GM12878 (cell line): ENCODE results near the gene SYTL2.

Experiments used
- EP300 ChIP-seq, 2 experiments: fragments of 150-350 bp in 1 of 2; IDR thresholded peaks; 2 replicates each; pipeline ENCODE4 v1.6.1; 2011 to 2012; ENCODE audit warnings: low read depth in 2 of 2, low read length in 2 of 2, borderline replicate concordance in 1 of 2, improper control_type of control experiment in 1 of 2, inconsistent platforms in 1 of 2; ENCODE audit not compliant: control insufficient read depth in 1 of 2
- PML ChIP-seq: IDR thresholded peaks from 2 replicates; pipeline ENCODE4 v1.6.1; 2012; ENCODE audit warnings: low read length, inconsistent platforms
- POLR2A ChIP-seq: IDR thresholded peaks from 2 replicates; pipeline ENCODE4 v1.6.1; 2011; ENCODE audit warnings: low read depth, mild to moderate bottlenecking, low read length
- ZSCAN29 ChIP-seq: fragments of 450-650 bp; IDR thresholded peaks from 2 replicates; pipeline ENCODE4 v1.6.1; 2017; ENCODE audit warnings: mild to moderate bottlenecking, moderate library complexity

GRCh38 chr11:85809863-85810262 is 1.1 kb downstream of the SYTL2 start:
- TF ChIP-seq PML (no peak), ZSCAN29 (no peak), POLR2A (no peak), EP300 (IDR thresholded peaks at IDR 0.05; ENCODE audit: borderline replicate concordance in 1 of 2, control insufficient read depth in 1 of 2, low read depth in 2 of 2, low read length in 2 of 2) (no peak)
